MM.1S (cell line): ENCODE results near the gene SMIM35.

Source experiments
- DNase-seq: peaks from one replicate; pipeline ENCODE4 v3.0.0-alpha.2; 2015
- H2AFZ ChIP-seq: fragments of 300-600 bp; sonication (generic); 2 replicates; pipeline ENCODE4 v1.6.0; 2016; ENCODE audit warnings: antibody characterized with exemption, low read length
- H3F3A ChIP-seq: fragments of 300-600 bp; sonication (generic); 2 replicates; pipeline ENCODE4 v1.6.1; 2016; ENCODE audit warnings: mild to moderate bottlenecking, antibody characterized with exemption, low read length, moderate library complexity, mixed read lengths; ENCODE audit not compliant: insufficient read depth
- H3K27ac ChIP-seq: fragments of 300-600 bp; sonication (generic); 2 replicates; pipeline ENCODE4 v1.5.1; 2016; ENCODE audit warnings: mild to moderate bottlenecking, low read length
- H3K27me3 ChIP-seq: fragments of 300-600 bp; sonication (generic); replicated peaks from 2 replicates; pipeline ENCODE4 v1.6.0; 2016; ENCODE audit warnings: low read length; ENCODE audit not compliant: insufficient read depth
- H3K36me3 ChIP-seq: fragments of 300-600 bp; sonication (generic); replicated peaks from 2 replicates; pipeline ENCODE4 v1.6.1; 2016; ENCODE audit warnings: mild to moderate bottlenecking, low read length, mixed read lengths; ENCODE audit not compliant: insufficient read depth
- H3K4me1 ChIP-seq: fragments of 300-600 bp; sonication (generic); 2 replicates; pipeline ENCODE4 v1.6.1; 2016; ENCODE audit warnings: low read length, mixed read lengths
- H3K4me2 ChIP-seq: fragments of 300-600 bp; sonication (generic); 2 replicates; pipeline ENCODE4 v1.6.0; 2016; ENCODE audit warnings: low read depth, low read length
- H3K4me3 ChIP-seq: fragments of 300-600 bp; sonication (generic); 2 replicates; pipeline ENCODE4 v1.5.1; 2016; ENCODE audit warnings: low read length, mixed read lengths
- H3K79me2 ChIP-seq: fragments of 300-600 bp; sonication (generic); 2 replicates; pipeline ENCODE4 v1.6.1; 2016; ENCODE audit warnings: mixed run types, low read length, mixed read lengths
- H3K9ac ChIP-seq: fragments of 300-600 bp; sonication (generic); 2 replicates; pipeline ENCODE4 v1.6.1; 2016; ENCODE audit warnings: low read length, mixed read lengths
- H3K9me2 ChIP-seq: fragments of 300-600 bp; sonication (generic); replicated peaks from 2 replicates; pipeline ENCODE4 v1.6.1; 2016; ENCODE audit warnings: mild to moderate bottlenecking, low read length, mixed read lengths; ENCODE audit not compliant: insufficient read depth
- H3K9me3 ChIP-seq: fragments of 300-600 bp; sonication (generic); replicated peaks from 2 replicates; pipeline ENCODE4 v1.6.1; 2016; ENCODE audit warnings: mild to moderate bottlenecking, low read length, mixed read lengths; ENCODE audit not compliant: insufficient read depth
- H4K20me1 ChIP-seq: fragments of 300-600 bp; sonication (generic); 2 replicates; pipeline ENCODE4 v1.6.1; 2016; ENCODE audit warnings: mild to moderate bottlenecking, low read length, moderate library complexity, mixed read lengths; ENCODE audit not compliant: insufficient read depth
- CTCF ChIP-seq: fragments of 300-600 bp; sonication (generic); IDR thresholded peaks from 2 replicates; pipeline ENCODE4 v1.5.1; 2016; ENCODE audit warnings: antibody characterized with exemption, low read length, mixed read lengths
- EZH2 ChIP-seq: fragments of 300-600 bp; sonication (generic); optimal IDR thresholded peaks from 2 replicates; pipeline ENCODE3; 2017; ENCODE audit warnings: low read depth, mild to moderate bottlenecking, antibody characterized with exemption, low read length, mixed read lengths
- EZH2phosphoT487 ChIP-seq: fragments of 300-600 bp; sonication (generic); IDR thresholded peaks from 2 replicates; pipeline ENCODE4 v1.6.1; 2018; ENCODE audit warnings: antibody characterized with exemption, low read length

SMIM35 gene

GRCh38 chr11:118129471-118130172 lies 42.9 kb upstream of the SMIM35 start:
- Histone ChIP-seq H3K4me2 (no peak overlapping the region), H3K9me2 (no peaks in the 10 kb centered on the region), H3K36me3 (no peaks in the 10 kb centered on the region), H3K4me1 (no peaks in the 10 kb centered on the region), H4K20me1 (no peaks in the 10 kb centered on the region), H2AFZ (no peak overlapping the region), H3K4me3 (no peak overlapping the region), H3K27ac (no peak overlapping the region), H3K79me2 (no peaks in the 10 kb centered on the region), H3K27me3 (peaks cover 3% of the 10 kb centered on the region), H3K9me3 (no peaks in the 10 kb centered on the region), H3K9ac (no peak overlapping the region), H3F3A (no peaks in the 10 kb centered on the region)
- TF ChIP-seq EZH2phosphoT487 (no peak), EZH2 (no peak), CTCF (no peak)
- DNase-seq: no peak

DNA sequence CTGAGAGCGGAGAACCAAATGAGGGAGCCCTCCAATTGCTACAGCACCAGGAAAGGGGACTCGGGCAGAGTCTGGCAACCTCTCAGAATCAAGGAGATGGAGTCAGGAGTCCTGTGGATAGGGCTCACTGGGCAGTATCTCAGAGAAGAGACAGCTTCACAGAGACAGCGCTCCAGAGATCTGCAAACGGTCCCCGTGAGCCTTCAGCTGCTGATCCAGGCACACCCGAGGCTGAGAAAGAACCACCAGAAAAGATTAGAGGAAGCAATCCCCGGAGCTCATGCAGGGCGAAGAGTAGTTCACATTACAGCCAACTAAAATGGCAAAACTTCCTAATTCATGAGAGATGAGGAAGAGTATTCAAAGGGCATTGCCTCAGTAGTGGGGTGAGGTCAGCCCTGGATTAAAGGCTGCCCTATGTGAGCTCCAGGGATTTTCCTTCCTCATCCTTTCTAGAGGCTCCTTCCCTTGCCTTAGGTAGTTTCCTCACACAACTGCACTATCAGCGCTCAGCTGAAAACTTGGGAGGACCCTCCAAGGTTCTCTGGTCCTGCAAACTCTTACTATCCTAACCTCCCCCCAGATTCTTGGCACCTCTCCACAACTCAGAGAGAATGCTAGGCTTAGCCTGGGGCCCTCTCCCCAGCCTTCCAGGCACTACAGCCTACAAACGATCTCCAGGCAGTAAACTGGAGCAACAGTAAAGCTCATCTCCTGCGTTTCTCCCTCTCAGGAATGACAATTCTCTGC lies 42.1 kb upstream of the SMIM35 start:
- Histone ChIP-seq H3K9me3 (no peaks in the 10 kb centered on the region), H3K79me2 (no peaks in the 10 kb centered on the region), H3F3A (no peaks in the 10 kb centered on the region), H3K36me3 (no peaks in the 10 kb centered on the region), H4K20me1 (no peaks in the 10 kb centered on the region), H3K4me2 (no peak overlapping the region), H3K9me2 (no peaks in the 10 kb centered on the region), H2AFZ (no peak overlapping the region), H3K4me3 (no peak overlapping the region), H3K4me1 (no peaks in the 10 kb centered on the region), H3K27ac (no peak overlapping the region), H3K9ac (no peak overlapping the region), H3K27me3 (no peaks in the 10 kb centered on the region)
- DNase-seq: no peak
- TF ChIP-seq EZH2 (no peak), EZH2phosphoT487 (no peak), CTCF (no peak)

GRCh38 chr11:118128310-118128709 lies 41.5 kb upstream of the SMIM35 start:
- no peaks in the 10 kb centered on the region for H3K36me3 ChIP-seq
- no peak overlapping the region for H3K4me3 ChIP-seq
- no peak overlapping the region for H3K9ac ChIP-seq
- H4K20me1 ChIP-seq: no peaks in the 10 kb centered on the region
- no peaks in the 10 kb centered on the region for H3K9me2 ChIP-seq
- no peak for TF ChIP-seq EZH2phosphoT487
- no peak for TF ChIP-seq EZH2
- no peak for TF ChIP-seq CTCF
- no peaks in the 10 kb centered on the region for H3K9me3 ChIP-seq
- no peak overlapping the region for H3K27ac ChIP-seq
- H3K27me3 ChIP-seq: no peaks in the 10 kb centered on the region
- no peaks in the 10 kb centered on the region for H3K79me2 ChIP-seq
- H3K4me2 ChIP-seq: no peak overlapping the region
- no peak overlapping the region for H2AFZ ChIP-seq
- H3F3A ChIP-seq: no peaks in the 10 kb centered on the region
- no peaks in the 10 kb centered on the region for H3K4me1 ChIP-seq
- no peak for DNase-seq
